Keratinocyte (primary cell): ENCODE measurements around the gene ICE2. TPM values are rescaled to one million over a fixed set of nuclear protein-coding genes. Genes with fewer than 3 reads are reported as not detected.

Experiments used
- DNase-seq: peaks from one replicate; pipeline ENCODE4 v3.0.0-alpha.2; 2011; ENCODE audit warnings: low read depth, missing footprints, low spot score
- FAIRE-seq: peaks from 2 replicates; lab custom pipeline; 2011; peaks lifted over from hg19 to GRCh38; lab: Jason Lieb, UNC
- H2AFZ ChIP-seq: 2 replicates; pipeline ENCODE4 v1.6.0; 2012; ENCODE audit warnings: low read length, control low read depth, inconsistent platforms; ENCODE audit not compliant: control insufficient read depth
- H3K27ac ChIP-seq: 2 replicates; pipeline ENCODE4 v1.5.1; 2011; ENCODE audit warnings: low read length; ENCODE audit not compliant: control insufficient read depth, insufficient read depth
- H3K27me3 ChIP-seq: 3 replicates; pipeline ENCODE4 v1.6.0; 2011; ENCODE audit warnings: low read length; ENCODE audit not compliant: control insufficient read depth, insufficient read depth; ENCODE audit errors: extremely low read depth
- H3K36me3 ChIP-seq, 2 experiments: 2 replicates in 1 of 2; 3 replicates in 1 of 2; pipeline ENCODE4 v1.5.1; 2011; ENCODE audit warnings: low read length in 2 of 2, mild to moderate bottlenecking in 1 of 2; ENCODE audit not compliant: control insufficient read depth in 2 of 2, insufficient read depth in 2 of 2; ENCODE audit errors: extremely low read depth in 1 of 2
- H3K4me1 ChIP-seq: 3 replicates; pipeline ENCODE4 v1.5.1; 2011; ENCODE audit warnings: low read length; ENCODE audit not compliant: control insufficient read depth, insufficient read depth; ENCODE audit errors: extremely low read depth
- H3K4me2 ChIP-seq: 3 replicates; pipeline ENCODE4 v1.6.0; 2011; ENCODE audit warnings: low read depth, low read length; ENCODE audit not compliant: control insufficient read depth, insufficient read depth; ENCODE audit errors: extremely low read depth
- H3K4me3 ChIP-seq, 3 experiments: fragments of 200-600 bp in 1 of 3; sonication (generic) in 1 of 3; 2 replicates in 2 of 3; 3 replicates in 1 of 3; pipeline ENCODE4 v1.5.1; 2011 to 2016; ENCODE audit warnings: low read length in 3 of 3, mild to moderate bottlenecking in 3 of 3, control low read depth in 2 of 3, inconsistent platforms in 1 of 3, low read depth in 1 of 3, mixed read lengths in 1 of 3, mixed run types in 1 of 3, moderate library complexity in 1 of 3; ENCODE audit not compliant: control insufficient read depth in 2 of 3, insufficient read depth in 2 of 3; ENCODE audit errors: extremely low read depth in 1 of 3
- H3K79me2 ChIP-seq: 2 replicates; pipeline ENCODE4 v1.6.0; 2012; ENCODE audit warnings: low read length; ENCODE audit not compliant: control insufficient read depth, insufficient read depth
- H3K9ac ChIP-seq: 3 replicates; pipeline ENCODE4 v1.6.0; 2011; ENCODE audit warnings: low read length; ENCODE audit not compliant: control insufficient read depth, insufficient read depth; ENCODE audit errors: extremely low read depth
- H3K9me1 ChIP-seq: 3 replicates; pipeline ENCODE4 v1.6.0; 2011; ENCODE audit warnings: low read length; ENCODE audit not compliant: control insufficient read depth, insufficient read depth; ENCODE audit errors: extremely low read depth
- H3K9me3 ChIP-seq: 2 replicates; pipeline ENCODE4 v1.5.1; 2012; ENCODE audit warnings: low read depth, low read length; ENCODE audit not compliant: control insufficient read depth
- H4K20me1 ChIP-seq: 3 replicates; pipeline ENCODE4 v1.6.0; 2011; ENCODE audit warnings: low read length; ENCODE audit not compliant: control insufficient read depth, insufficient read depth; ENCODE audit errors: extremely low read depth
- CTCF ChIP-seq, 3 experiments: IDR thresholded peaks in 1 of 3; conservative IDR thresholded peaks in 1 of 3; optimal IDR thresholded peaks in 1 of 3; 2 replicates in 2 of 3; 3 replicates in 1 of 3; pipeline versions ENCODE3 to v1.5.1; 2011; ENCODE audit warnings: low read length in 3 of 3, mild to moderate bottlenecking in 3 of 3, moderate library complexity in 2 of 3, control low read depth in 1 of 3, inconsistent platforms in 1 of 3; ENCODE audit not compliant: insufficient read depth in 2 of 3; ENCODE audit errors: extremely low read depth in 1 of 3
- EZH2 ChIP-seq: IDR thresholded peaks from one replicate; pipeline ENCODE4 v1.6.1; 2012; ENCODE audit warnings: inconsistent platforms, mild to moderate bottlenecking, low read length, moderate library complexity
- dilution Hi-C: fragments of 300-500 bp; cut with MboI; formaldehyde crosslinking; loops from one replicate; pipeline ENCODE4 v1.7.0; 2020; ENCODE audit warnings: low sequenced_read_pairs; ENCODE audit not compliant: extremely low pct_ligation_motif_present
- polyA plus RNA-seq, 5 experiments: library from polyadenylated mRNA; depleted of rRNA in 3 of 5; stranded (reverse) in 3 of 5; stranded (forward) in 1 of 5; unstranded in 1 of 5; fragments of >200 nt; gene quantifications; 1 replicate in 1 of 5; 2 replicates in 3 of 5; 3 replicates in 1 of 5; pipeline versions ENCODE4 v1.2.1 to v1.2.3, GENCODE V29; 2011 to 2012; ENCODE audit warnings: missing spikeins in 2 of 5, low read depth in 1 of 5, low replicate concordance in 1 of 5

ICE2 gene
- polyA plus RNA-seq, 1 donor (not counting 4 experiments of a cell fraction or from before 2014, with no cell fraction given): 34.1 TPM

GRCh38 chr15:60396958-60397771 lies 81.8 kb downstream of the ICE2 start:
- Histone ChIP-seq H3K27me3 (no peaks in the 10 kb centered on the region), H3K4me3 (peak overlapping the region; percentile 77 to 97 (median 86)), H3K9me1 (no peaks in the 10 kb centered on the region), H4K20me1 (peaks cover 20% of the 10 kb centered on the region), H3K4me1 (peaks cover 49% of the 10 kb centered on the region), H3K4me2 (peak overlapping the region; percentile 89), H3K9me3 (no peaks in the 10 kb centered on the region), H2AFZ (no peak overlapping the region), H3K79me2 (peaks cover 56% of the 10 kb centered on the region), H3K27ac (peak overlapping the region; percentile 99), H3K36me3 (peaks cover 21 to 41% of the 10 kb centered on the region in 2 experiments), H3K9ac (peak overlapping the region; percentile 99)
- no peak for TF ChIP-seq CTCF (optimal IDR thresholded peaks at IDR 0.05 in 1 of 3, IDR thresholded peaks at IDR 0.05 in 1 of 3, conservative IDR thresholded peaks at IDR 0.05 in 1 of 3; ENCODE audit: extremely low read depth in 1 of 3, insufficient read depth in 2 of 3, low read length in 3 of 3)
- DNase-seq: peak; percentile 81
- no peak for FAIRE-seq
- dilution Hi-C loops: no loop called here

- peaks cover 62% of the 10 kb centered on the region for H3K79me2 ChIP-seq
- H3K4me1 ChIP-seq: peaks cover 55% of the 10 kb centered on the region
- H3K9me3 ChIP-seq: no peaks in the 10 kb centered on the region
- H3K9ac ChIP-seq: peak overlapping the region; percentile 99
- TF ChIP-seq EZH2: no peak
- TF ChIP-seq CTCF (optimal IDR thresholded peaks at IDR 0.05 in 1 of 3, IDR thresholded peaks at IDR 0.05 in 1 of 3, conservative IDR thresholded peaks at IDR 0.05 in 1 of 3; ENCODE audit: extremely low read depth in 1 of 3, insufficient read depth in 2 of 3, low read length in 3 of 3): no peak
- H4K20me1 ChIP-seq: peaks cover 26% of the 10 kb centered on the region
- DNase-seq: no peak
- no peak overlapping the region for H2AFZ ChIP-seq
- no peak for FAIRE-seq
- peak overlapping the region; percentile 89 for H3K4me2 ChIP-seq
- H3K27me3 ChIP-seq: no peaks in the 10 kb centered on the region
- dilution Hi-C loops: no loop called here
- peak overlapping the region; percentile 77 to 97 (median 86) for H3K4me3 ChIP-seq
- no peaks in the 10 kb centered on the region for H3K9me1 ChIP-seq
- peaks cover 21 to 46% of the 10 kb centered on the region in 2 experiments for H3K36me3 ChIP-seq
- H3K27ac ChIP-seq: peak overlapping the region; percentile 99
These were observed 82.4 kb downstream of the ICE2 start for GRCh38 chr15:60396560-60396957.
